GM18870 (cell line): ENCODE measurements around the gene RMRP.

ENCODE experiments used
- ATAC-seq: cut with Tn5 transposase; IDR thresholded peaks from one replicate; pipeline ENCODE4 v1.9.1; 2021; ENCODE audit warnings: moderate library complexity; ENCODE audit not compliant: unreplicated experiment

RMRP gene

GRCh38 chr9:35687306-35687705, 29.5 kb upstream of the RMRP start:
- ATAC-seq = no peak

GRCh38 chr9:35686222-35687203, 28.7 kb upstream of the RMRP start:
- ATAC-seq = no peak

DNA sequence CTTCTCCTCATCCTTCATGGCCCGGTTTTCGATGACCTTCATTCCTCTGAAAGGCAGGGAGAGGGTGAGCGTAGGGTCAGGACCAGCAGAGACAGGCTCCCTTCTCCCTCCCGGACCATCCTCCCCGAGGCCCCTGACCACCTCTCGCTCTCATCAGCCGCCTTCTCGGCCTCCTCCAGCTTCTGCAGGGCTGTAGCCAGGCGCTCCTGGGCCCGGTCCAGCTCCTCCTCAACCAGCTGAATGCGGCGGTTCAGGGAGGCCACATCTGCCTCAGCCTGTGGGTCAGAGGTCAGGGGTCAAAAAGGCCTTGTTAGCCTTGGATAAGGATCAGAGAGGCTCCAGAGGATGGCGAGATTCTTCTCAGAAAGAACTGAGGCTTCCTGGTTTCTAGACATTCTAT, 27.7 kb upstream of the RMRP start:
- no peak for ATAC-seq

GRCh38 chr9:35684921-35685320, 27.1 kb upstream of the RMRP start:
- no peak for ATAC-seq

DNA sequence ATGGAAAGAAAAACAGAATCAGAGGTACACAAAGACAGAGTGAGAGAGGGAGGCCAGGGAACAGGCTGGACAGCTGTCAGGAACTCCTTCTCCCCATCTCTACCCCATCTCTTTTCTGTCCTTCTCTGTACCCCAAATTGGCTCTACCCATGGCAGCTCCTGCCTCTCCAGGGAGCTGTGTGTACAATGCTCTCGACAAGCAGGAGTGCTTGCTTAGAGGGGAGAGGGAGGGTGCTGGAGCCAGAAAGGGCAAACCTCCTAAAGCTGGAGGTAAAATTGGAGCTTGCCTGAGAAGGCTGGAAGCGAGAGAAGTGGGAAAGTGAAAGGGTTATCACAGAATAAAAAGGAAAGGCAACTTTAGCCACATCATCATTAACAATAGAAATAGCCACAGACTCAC, 25.5 kb upstream of the RMRP start:
- ATAC-seq = no peak

DNA sequence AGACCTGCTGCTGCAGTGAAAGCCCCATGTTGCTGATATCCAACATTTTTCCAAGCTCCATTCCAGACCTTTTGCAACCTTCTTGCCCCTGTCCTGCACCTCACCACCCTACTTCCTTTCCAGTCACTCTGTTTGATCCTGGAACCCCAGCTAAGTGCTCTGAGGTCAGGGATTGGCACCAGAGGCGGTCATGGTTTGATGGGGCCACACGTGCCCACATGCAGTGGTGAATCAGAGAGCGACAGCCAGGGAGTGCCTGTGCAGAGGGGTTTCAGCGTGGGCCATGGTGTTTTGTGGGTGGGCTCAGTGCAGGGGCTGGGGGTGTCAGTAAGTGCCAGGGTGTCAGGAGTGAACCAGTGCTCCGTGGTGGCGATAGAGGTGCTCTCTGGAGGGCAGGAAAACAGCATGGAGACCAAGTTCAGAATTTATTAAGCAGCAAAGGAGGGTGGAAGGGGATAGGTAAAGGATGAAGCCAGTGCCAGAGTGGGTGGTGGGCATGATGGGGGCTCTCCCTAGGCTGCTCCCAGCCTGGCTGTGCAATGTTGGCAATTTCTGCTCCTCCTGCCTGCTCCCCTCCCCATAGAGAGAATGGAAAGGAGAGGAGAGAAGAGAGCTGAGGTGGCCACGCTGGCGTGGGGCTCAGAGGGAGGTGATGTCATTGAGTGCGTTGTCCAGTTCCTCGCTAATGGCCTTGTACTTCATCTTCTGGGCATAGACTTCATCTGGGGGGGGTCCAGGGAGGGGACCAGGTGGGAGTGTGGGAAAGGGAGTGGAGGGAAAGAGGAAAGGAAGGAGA, 24.9 kb upstream of the RMRP start:
- no peak for ATAC-seq

- ATAC-seq = no peak
Measured at GRCh38 chr9:35682051-35682450, 24.2 kb upstream of the RMRP start.

DNA sequence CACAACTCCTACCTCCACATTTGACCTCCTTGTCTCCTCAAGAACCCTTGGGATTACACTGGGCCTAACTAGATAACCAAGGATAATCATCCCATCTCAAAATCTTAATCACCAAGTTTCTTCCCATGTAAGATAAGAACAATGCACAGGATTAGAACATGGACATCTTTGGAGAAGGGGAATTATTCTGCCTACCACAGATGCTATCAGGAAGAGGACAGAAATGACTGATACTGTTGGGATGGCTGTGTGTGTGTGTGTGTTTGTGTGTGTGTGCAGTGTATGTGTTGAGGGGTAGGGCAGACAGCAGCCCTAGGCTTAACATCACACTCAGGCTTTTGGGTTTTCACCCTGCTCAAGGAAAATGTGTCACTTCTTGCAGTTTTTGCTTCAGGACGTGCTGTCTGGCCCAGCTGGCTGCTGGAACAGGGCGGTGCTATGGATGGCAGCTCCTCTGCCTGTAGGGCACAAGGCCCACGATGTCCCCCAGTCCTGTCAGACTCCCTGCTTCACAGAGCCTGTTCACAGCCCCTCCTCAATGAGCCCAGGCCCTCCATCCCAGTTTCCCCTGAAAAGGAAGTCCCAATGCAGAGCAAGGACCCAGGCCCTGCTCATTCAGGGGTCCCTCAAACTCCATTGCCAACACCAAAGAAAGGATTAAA, 23.7 kb upstream of the RMRP start:
- no peak for ATAC-seq

- ATAC-seq = no peak
Measured at GRCh38 chr9:35680331-35681105, 22.7 kb upstream of the RMRP start.

DNA sequence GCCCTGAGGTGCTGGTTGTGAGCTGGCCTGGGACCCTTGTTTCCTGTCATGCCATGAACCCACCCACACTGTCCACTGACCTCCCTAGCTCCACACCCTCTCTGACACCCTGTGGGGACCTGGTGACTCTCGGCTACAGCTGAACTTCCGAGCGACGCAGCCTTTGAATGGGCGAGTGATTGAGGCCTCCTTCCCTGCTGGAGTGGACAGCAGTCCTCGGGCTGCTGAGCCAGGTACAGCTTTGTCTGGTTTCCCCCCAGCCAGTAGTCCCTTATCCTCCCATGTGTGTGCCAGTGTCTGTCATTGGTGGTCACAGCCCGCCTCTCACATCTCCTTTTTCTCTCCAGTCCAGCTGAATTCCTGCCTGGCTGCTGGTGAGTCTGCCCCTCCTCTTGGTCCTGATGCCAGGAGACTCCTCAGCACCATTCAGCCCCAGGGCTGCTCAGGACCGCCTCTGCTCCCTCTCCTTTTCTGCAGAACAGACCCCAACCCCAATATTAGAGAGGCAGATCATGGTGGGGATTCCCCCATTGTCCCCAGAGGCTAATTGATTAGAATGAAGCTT, 22.0 kb upstream of the RMRP start:
- no peak for ATAC-seq

GRCh38 chr9:35679091-35679490, 21.3 kb upstream of the RMRP start:
- no peak for ATAC-seq

DNA sequence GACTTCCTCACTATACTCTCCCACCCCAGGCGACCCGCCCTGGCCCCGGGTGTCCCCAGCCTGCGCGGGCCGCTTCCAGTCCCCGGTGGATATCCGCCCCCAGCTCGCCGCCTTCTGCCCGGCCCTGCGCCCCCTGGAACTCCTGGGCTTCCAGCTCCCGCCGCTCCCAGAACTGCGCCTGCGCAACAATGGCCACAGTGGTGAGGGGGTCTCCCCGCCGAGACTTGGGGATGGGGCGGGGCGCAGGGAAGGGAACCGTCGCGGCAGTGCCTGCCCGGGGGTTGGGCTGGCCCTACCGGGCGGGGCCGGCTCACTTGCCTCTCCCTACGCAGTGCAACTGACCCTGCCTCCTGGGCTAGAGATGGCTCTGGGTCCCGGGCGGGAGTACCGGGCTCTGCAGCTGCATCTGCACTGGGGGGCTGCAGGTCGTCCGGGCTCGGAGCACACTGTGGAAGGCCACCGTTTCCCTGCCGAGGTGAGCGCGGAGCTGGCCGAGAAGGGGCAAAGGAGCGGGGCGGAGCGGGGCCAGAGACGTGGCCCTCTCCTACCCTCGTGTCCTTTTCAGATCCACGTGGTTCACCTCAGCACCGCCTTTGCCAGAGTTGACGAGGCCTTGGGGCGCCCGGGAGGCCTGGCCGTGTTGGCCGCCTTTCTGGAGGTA, 18.0 kb upstream of the RMRP start:
- ATAC-seq = no peak

DNA sequence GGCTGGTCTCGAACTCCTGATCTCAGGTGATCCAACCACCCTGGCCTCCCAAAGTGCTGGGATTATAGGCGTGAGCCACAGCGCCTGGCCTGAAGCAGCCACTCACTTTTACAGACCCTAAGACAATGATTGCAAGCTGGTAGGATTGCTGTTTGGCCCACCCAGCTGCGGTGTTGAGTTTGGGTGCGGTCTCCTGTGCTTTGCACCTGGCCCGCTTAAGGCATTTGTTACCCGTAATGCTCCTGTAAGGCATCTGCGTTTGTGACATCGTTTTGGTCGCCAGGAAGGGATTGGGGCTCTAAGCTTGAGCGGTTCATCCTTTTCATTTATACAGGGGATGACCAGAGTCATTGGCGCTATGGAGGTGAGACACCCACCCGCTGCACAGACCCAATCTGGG, 17.4 kb upstream of the RMRP start:
- no peak for ATAC-seq

DNA sequence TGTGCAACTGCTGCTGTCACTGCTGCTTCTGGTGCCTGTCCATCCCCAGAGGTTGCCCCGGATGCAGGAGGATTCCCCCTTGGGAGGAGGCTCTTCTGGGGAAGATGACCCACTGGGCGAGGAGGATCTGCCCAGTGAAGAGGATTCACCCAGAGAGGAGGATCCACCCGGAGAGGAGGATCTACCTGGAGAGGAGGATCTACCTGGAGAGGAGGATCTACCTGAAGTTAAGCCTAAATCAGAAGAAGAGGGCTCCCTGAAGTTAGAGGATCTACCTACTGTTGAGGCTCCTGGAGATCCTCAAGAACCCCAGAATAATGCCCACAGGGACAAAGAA, 16.2 kb upstream of the RMRP start:
- ATAC-seq = no peak

DNA sequence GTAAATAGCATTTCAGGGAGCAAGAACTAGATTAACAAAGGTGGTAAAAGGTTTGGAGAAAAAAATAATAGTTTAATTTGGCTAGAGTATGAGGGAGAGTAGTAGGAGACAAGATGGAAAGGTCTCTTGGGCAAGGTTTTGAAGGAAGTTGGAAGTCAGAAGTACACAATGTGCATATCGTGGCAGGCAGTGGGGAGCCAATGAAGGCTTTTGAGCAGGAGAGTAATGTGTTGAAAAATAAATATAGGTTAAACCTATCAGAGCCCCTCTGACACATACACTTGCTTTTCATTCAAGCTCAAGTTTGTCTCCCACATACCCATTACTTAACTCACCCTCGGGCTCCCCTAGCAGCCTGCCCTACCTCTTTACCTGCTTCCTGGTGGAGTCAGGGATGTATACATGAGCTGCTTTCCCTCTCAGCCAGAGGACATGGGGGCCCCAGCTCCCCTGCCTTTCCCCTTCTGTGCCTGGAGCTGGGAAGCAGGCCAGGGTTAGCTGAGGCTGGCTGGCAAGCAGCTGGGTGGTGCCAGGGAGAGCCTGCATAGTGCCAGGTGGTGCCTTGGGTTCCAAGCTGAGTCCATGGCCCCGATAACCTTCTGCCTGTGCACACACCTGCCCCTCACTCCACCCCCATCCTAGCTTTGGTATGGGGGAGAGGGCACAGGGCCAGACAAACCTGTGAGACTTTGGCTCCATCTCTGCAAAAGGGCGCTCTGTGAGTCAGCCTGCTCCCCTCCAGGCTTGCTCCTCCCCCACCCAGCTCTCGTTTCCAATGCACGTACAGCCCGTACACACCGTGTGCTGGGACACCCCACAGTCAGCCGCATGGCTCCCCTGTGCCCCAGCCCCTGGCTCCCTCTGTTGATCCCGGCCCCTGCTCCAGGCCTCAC, 15.6 kb upstream of the RMRP start, which contains the start of gene CA9:
Gene CA9 (plus strand): TSS at position 797 of the 893 bp plus-strand sequence. CDS start 32 bp downstream, at position 829.
- no peak for ATAC-seq

DNA sequence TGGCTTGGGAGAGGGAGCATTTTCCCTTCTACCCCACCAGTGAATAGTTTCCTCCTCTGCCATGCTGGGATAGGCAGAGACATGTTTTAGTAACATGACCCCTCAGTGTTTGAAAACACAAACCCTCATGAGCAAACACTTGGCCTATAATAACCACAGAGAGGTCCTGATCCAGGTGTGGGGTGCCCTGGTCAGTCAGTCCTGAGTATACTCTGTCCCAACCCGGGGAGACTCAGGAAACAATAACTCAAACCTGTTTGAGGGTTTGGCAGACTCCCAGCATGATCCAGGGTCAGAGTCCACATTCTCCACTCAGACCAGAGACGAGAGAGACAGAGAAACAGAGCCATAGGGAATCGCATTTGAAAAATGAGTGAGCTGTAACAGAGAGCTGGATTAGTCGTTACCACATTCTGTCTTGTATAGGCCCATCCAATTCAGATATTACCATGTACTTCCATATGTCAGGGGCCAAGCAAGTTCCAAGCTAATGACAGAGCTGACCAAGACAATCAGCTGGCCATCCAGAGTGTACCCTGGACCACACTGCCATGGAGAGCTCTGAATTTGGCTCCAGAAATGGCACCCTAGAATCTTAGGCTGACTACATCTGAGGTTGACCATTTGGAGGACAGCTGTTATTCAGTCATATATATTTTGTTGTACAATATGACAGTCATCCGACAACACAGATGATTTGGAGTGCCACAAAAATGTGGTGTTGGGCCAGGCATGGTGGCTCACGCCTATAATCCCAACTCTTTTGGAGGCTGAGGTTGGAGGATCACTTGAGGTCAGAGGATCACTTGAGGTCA, 11.7 kb upstream of the RMRP start:
- ATAC-seq = no peak

DNA sequence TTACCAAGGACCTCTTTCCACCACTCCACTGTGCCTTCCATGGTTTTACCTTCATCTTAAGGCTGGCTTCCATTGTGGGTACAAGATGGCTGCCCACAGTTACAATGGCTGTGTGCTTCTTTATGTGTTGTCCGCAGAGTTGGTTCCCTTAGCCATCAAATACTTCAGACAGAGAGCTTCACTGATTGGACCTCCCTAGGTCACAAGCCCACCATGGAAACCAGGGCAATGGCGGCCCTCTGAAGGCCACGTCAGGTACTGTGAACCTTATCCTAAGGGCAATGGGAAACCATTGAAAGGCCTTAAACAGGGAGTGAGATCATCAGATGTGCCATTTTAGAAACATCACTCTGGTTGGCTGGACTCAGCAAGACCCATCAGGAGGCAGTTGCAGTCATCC, 10.1 kb upstream of the RMRP start:
- no peak for ATAC-seq

DNA sequence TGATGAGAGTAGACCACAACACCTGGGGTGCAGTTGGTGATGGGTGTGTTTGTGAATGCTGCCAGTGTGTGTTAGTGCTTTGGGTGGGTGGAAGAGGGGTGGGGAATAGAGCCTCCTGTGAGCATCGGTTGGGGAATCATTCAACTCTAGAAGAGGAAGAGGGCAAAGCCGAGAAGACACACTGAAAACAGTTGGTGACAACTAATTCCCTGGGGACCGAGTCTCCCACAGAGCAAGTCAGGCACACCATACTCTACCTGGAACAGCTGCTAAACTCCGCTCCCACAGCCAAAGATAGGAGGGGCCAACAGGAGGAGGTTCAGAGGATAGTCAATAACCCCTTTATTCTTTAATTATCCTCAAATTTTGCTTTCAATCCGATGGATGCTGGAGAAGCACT, 8.7 kb upstream of the RMRP start:
- ATAC-seq = no peak
